HepG2 (cell line): Measurements from ENCODE around the gene CCSER1. TPM values are rescaled to one million over a fixed set of nuclear protein-coding genes. Genes with fewer than 3 reads are reported as not detected.

ENCODE experiments used
- ATAC-seq: fragments of 200-7000 bp; cut with Tn5 transposase; 3 replicates; pipeline ENCODE4 v1.9.1; 2020; ENCODE audit warnings: mild to moderate bottlenecking, moderate library complexity
- BruUV-seq: library from RNA; stranded (reverse); fragments of 400-500 nt; replicated peaks from 2 replicates; lab custom pipeline; 2021; lab: Mats Ljungman, UMichigan
- CTCF ChIA-PET: fragments of 300-600 bp; formaldehyde crosslinking; extraction: SDS; loops from one replicate; lab custom pipeline; 2021; ENCODE audit warnings: low total read pairs, inconsistent platforms, low intra/inter-chr PET ratio; lab: Yijun Ruan, JAX
- POLR2A ChIA-PET: fragments of 350-600 bp; sonication (Branson Sonifier 250); formaldehyde crosslinking; loops from one replicate; lab custom pipeline; 2020; ENCODE audit warnings: antibody characterized with exemption, inconsistent platforms; lab: Yijun Ruan, JAX
- DNase-seq: peaks from one replicate; pipeline ENCODE4 v3.0.0-alpha.2; 2015; ENCODE audit warnings: low spot score
- FAIRE-seq: peaks from 3 replicates; lab custom pipeline; 2011; peaks lifted over from hg19 to GRCh38; lab: Jason Lieb, UNC
- H2AFZ ChIP-seq: one replicate; pipeline ENCODE4 v1.6.1; 2011; ENCODE audit warnings: low read length, inconsistent platforms
- H3K27ac ChIP-seq: fragments of 300-600 bp; 3 replicates; pipeline ENCODE4 v1.8.0; 2011; ENCODE audit warnings: mixed run types, mild to moderate bottlenecking, mixed read lengths, low read length, inconsistent platforms; ENCODE audit not compliant: insufficient read depth; ENCODE audit errors: extremely low read length
- H3K27me3 ChIP-seq, 2 experiments: fragments of 200-600 bp in 1 of 2; 2 replicates in 1 of 2; 3 replicates in 1 of 2; pipeline versions ENCODE4 v1.6.0 to v1.8.0; 2011; ENCODE audit warnings: low read length in 2 of 2, mild to moderate bottlenecking in 2 of 2, moderate library complexity in 2 of 2, inconsistent platforms in 1 of 2; ENCODE audit not compliant: insufficient read depth in 2 of 2, control insufficient read depth in 1 of 2
- H3K36me3 ChIP-seq, 2 experiments: fragments of 200-600 bp in 1 of 2; replicated peaks in 1 of 2; 2 replicates in 1 of 2; 3 replicates in 1 of 2; pipeline versions ENCODE4 v1.5.1 to v1.8.0; 2011; ENCODE audit warnings: low read length in 2 of 2, inconsistent platforms in 1 of 2; ENCODE audit not compliant: insufficient read depth in 2 of 2, control insufficient read depth in 1 of 2
- H3K4me1 ChIP-seq: 2 replicates; pipeline ENCODE4 v1.5.1; 2012; ENCODE audit warnings: low read length, inconsistent platforms; ENCODE audit not compliant: insufficient read depth
- H3K4me2 ChIP-seq: 2 replicates; pipeline ENCODE4 v1.6.0; 2011; ENCODE audit warnings: low read depth, low read length, inconsistent platforms
- H3K4me3 ChIP-seq, 3 experiments: fragments of 200-600 bp in 1 of 3; sonication (generic), shearing (Covaris generic) in 1 of 3; replicated peaks in 1 of 3; 2 replicates each; pipeline ENCODE4 v1.5.1; 2011 to 2016; ENCODE audit warnings: low read length in 3 of 3, inconsistent platforms in 2 of 3, low read depth in 2 of 3, mild to moderate bottlenecking in 2 of 3, control low read depth in 1 of 3, mixed read lengths in 1 of 3; ENCODE audit not compliant: insufficient read depth in 1 of 3
- H3K79me2 ChIP-seq: one replicate; pipeline ENCODE4 v1.6.1; 2011; ENCODE audit warnings: low read length, inconsistent platforms; ENCODE audit not compliant: insufficient read depth
- H3K9ac ChIP-seq: 2 replicates; pipeline ENCODE4 v1.6.0; 2011; ENCODE audit warnings: mild to moderate bottlenecking, low read depth, low read length, inconsistent platforms; ENCODE audit not compliant: insufficient read depth
- H3K9me3 ChIP-seq: 2 replicates; pipeline ENCODE4 v1.5.1; 2012; ENCODE audit warnings: mild to moderate bottlenecking, low read length
- H4K20me1 ChIP-seq: 2 replicates; pipeline ENCODE4 v1.6.0; 2011; ENCODE audit warnings: inconsistent platforms, mild to moderate bottlenecking, low read length, moderate library complexity; ENCODE audit not compliant: insufficient read depth
- AFF4 ChIP-seq: sonication (generic); formaldehyde crosslinking; IDR thresholded peaks from 2 replicates; pipeline ENCODE4 v1.4.0; 2020; ENCODE audit warnings: missing genetic modification reagents
- AHDC1 ChIP-seq: sonication (generic); formaldehyde crosslinking; IDR thresholded peaks from 2 replicates; pipeline ENCODE4 v1.5.1; 2020; ENCODE audit warnings: mild to moderate bottlenecking, missing genetic modification reagents, borderline replicate concordance
- CEBPB ChIP-seq: IDR thresholded peaks from 2 replicates; pipeline ENCODE4 v1.6.1; 2011; ENCODE audit warnings: low read depth, low read length, improper control_type of control experiment, borderline replicate concordance
- CENPX ChIP-seq: sonication (generic); formaldehyde crosslinking; IDR thresholded peaks from 2 replicates; pipeline ENCODE4 v1.9.0; 2021; ENCODE audit warnings: mild to moderate bottlenecking, missing genetic modification reagents, moderate library complexity
- IRF1 ChIP-seq: sonication (generic); formaldehyde crosslinking; IDR thresholded peaks from 2 replicates; pipeline ENCODE4 v1.4.0; 2020; ENCODE audit warnings: low read depth, mild to moderate bottlenecking, missing genetic modification reagents
- PHF20 ChIP-seq: sonication (generic); formaldehyde crosslinking; IDR thresholded peaks from 2 replicates; pipeline ENCODE4 v1.5.0; 2020; ENCODE audit warnings: mild to moderate bottlenecking, missing genetic modification reagents
- POLR2A ChIP-seq, 2 experiments: IDR thresholded peaks; 2 replicates each; pipeline ENCODE4 v1.6.1; 2011; ENCODE audit warnings: low read depth in 2 of 2, low read length in 2 of 2, mild to moderate bottlenecking in 1 of 2, moderate library complexity in 1 of 2; ENCODE audit not compliant: insufficient read depth in 1 of 2
- TERF1 ChIP-seq: sonication (generic); formaldehyde crosslinking; IDR thresholded peaks from 2 replicates; pipeline ENCODE4 v1.8.0; 2022; ENCODE audit warnings: mild to moderate bottlenecking, missing genetic modification reagents, moderate library complexity
- ZNF549 ChIP-seq: sonication (generic); formaldehyde crosslinking; IDR thresholded peaks from 2 replicates; pipeline ENCODE4 v1.5.0; 2020; ENCODE audit warnings: missing genetic modification reagents
- ZNF746 ChIP-seq: sonication (generic); formaldehyde crosslinking; IDR thresholded peaks from 2 replicates; pipeline ENCODE4 v1.8.0; 2022; ENCODE audit warnings: mild to moderate bottlenecking, missing genetic modification reagents
- in situ Hi-C: cut with HindIII; loops from 2 replicates; pipeline ENCODE4 v1.10.0; 2017; ENCODE audit warnings: low pct_unique_long_range_greater_than_20kb; ENCODE audit not compliant: extremely low pct_ligation_motif_present
- intact Hi-C: fragments of 100-400 bp; cut with micrococcal nuclease; formaldehyde crosslinking; loops from one replicate; pipeline ENCODE4 v1.10.0; 2022; ENCODE audit not compliant: unreplicated experiment
- polyA plus RNA-seq, 8 experiments: library from polyadenylated mRNA; depleted of rRNA in 3 of 8; stranded (reverse) in 7 of 8; unstranded in 1 of 8; fragments of >200 nt; fragmentation: Illumina TruSeq in 4 of 8; extraction: Trizol in 4 of 8; gene quantifications; 2 replicates each; pipeline versions ENCODE4 v1.2.1 to v1.2.3, GENCODE V29; 2011 to 2016; ENCODE audit warnings: low read depth in 4 of 8, missing spikeins in 1 of 8, mixed read lengths in 1 of 8; ENCODE audit not compliant: insufficient read depth in 1 of 8
- total RNA-seq, 5 experiments: library from RNA; depleted of rRNA; stranded (reverse); fragments of >200 nt; fragmentation: Illumina TruSeq; extraction: Trizol; gene quantifications; 2 replicates each; pipeline ENCODE4 v1.2.3, GENCODE V29; 2016; ENCODE audit warnings: low read depth in 1 of 5

CCSER1 gene
- total and polyA plus RNA-seq, 2 of the 13 experiments (the other 11 are each of a cell fraction or from before 2014, with no cell fraction given), result not detected

GRCh38 chr4:91031761-91032160 is 904.6 kb downstream of the CCSER1 start:
- H3K4me2 ChIP-seq, result no peak overlapping the region
- CTCF ChIA-PET, result no interaction called here
- TF ChIP-seq IRF1 (no peak), POLR2A (IDR thresholded peaks at IDR 0.05; ENCODE audit: insufficient read depth in 1 of 2, low read depth in 2 of 2, low read length in 2 of 2) (no peak), TERF1 (CRISPR knock-in tag) (no peak), AHDC1 (CRISPR knock-in tag) (no peak), ZNF746 (no peak), ZNF549 (no peak), PHF20 (CRISPR knock-in tag) (no peak), AFF4 (CRISPR knock-in tag) (no peak), CENPX (CRISPR knock-in tag) (no peak), CEBPB (no peak)

More at GRCh38 chr4:91031761-91032160, 904.6 kb downstream of the CCSER1 start:
- Histone ChIP-seq H3K4me3 (no peak overlapping the region), H3K9ac (no peak overlapping the region), H3K27ac (no peak overlapping the region), H3K36me3 (no peaks in the 10 kb centered on the region), H3K4me1 (no peaks in the 10 kb centered on the region), H3K79me2 (no peaks in the 10 kb centered on the region), H3K27me3 (no peaks in the 10 kb centered on the region), H2AFZ (no peak overlapping the region), H3K9me3 (no peaks in the 10 kb centered on the region), H4K20me1 (no peaks in the 10 kb centered on the region)
- BruUV-seq, result no TSS peak
- intact Hi-C loops (no loop called here), in situ Hi-C loops (no loop called here)
- ATAC-seq (no peak), FAIRE-seq (no peak), DNase-seq (no peak)
- POLR2A ChIA-PET, result no interaction called here
